ENCODE measurements around the gene FRZB.

GRCh38 chr2:182890305-182890704 is 23.9 kb upstream of the FRZB start:
- TF ChIP-seq EZH2 (IDR thresholded peaks at IDR 0.05; ENCODE audit: borderline replicate concordance, low read depth, low read length, poor library complexity, severe bottlenecking) = no peak
- TF ChIP-seq, protein P1, sequence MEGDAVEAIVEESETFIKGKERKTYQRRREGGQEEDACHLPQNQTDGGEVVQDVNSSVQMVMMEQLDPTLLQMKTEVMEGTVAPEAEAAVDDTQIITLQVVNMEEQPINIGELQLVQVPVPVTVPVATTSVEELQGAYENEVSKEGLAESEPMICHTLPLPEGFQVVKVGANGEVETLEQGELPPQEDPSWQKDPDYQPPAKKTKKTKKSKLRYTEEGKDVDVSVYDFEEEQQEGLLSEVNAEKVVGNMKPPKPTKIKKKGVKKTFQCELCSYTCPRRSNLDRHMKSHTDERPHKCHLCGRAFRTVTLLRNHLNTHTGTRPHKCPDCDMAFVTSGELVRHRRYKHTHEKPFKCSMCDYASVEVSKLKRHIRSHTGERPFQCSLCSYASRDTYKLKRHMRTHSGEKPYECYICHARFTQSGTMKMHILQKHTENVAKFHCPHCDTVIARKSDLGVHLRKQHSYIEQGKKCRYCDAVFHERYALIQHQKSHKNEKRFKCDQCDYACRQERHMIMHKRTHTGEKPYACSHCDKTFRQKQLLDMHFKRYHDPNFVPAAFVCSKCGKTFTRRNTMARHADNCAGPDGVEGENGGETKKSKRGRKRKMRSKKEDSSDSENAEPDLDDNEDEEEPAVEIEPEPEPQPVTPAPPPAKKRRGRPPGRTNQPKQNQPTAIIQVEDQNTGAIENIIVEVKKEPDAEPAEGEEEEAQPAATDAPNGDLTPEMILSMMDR (conservative IDR thresholded peaks at IDR 0.05; ENCODE audit: low read depth, low read length) = no peak
